H1 (cell line): ENCODE measurements around the gene DMAC2. TPM values are rescaled to one million over a fixed set of nuclear protein-coding genes. Genes with fewer than 3 reads are reported as not detected.

Experiments used
- CTCF ChIA-PET: fragments of 300-600 bp; sonication (Branson Sonifier 250); formaldehyde crosslinking; loops from one replicate; lab custom pipeline; 2021; ENCODE audit not compliant: partially characterized antibody; lab: Charles Lee
- POLR2A ChIA-PET: fragments of 300-600 bp; sonication (Branson Sonifier 250); formaldehyde crosslinking; loops from one replicate; lab custom pipeline; 2021; ENCODE audit warnings: inconsistent platforms; ENCODE audit not compliant: partially characterized antibody; lab: Charles Lee
- DNase-seq, 2 experiments: peaks; one replicate each; pipeline versions ENCODE4 v3.0.0 to v3.0.0-alpha.2; 2010 to 2022; ENCODE audit warnings: low spot score in 2 of 2, low read depth in 1 of 2, mixed read lengths in 1 of 2
- FAIRE-seq: peaks from 2 replicates; lab custom pipeline; 2011; peaks lifted over from hg19 to GRCh38; lab: Jason Lieb, UNC
- H2AFZ ChIP-seq: 2 replicates; pipeline ENCODE4 v1.8.1; 2012; ENCODE audit warnings: low read length, inconsistent platforms
- H2AK5ac ChIP-seq: 2 replicates; pipeline ENCODE4 v1.6.1; 2013; ENCODE audit warnings: low read depth, low read length
- H2BK120ac ChIP-seq: replicated peaks from 2 replicates; pipeline ENCODE3; 2013; ENCODE audit warnings: low read depth, low read length, inconsistent platforms
- H2BK12ac ChIP-seq: 2 replicates; pipeline ENCODE4 v1.6.1; 2013; ENCODE audit warnings: low read depth, low read length
- H2BK15ac ChIP-seq: 2 replicates; pipeline ENCODE4 v1.6.1; 2013; ENCODE audit warnings: low read length
- H2BK20ac ChIP-seq: 2 replicates; pipeline ENCODE4 v1.6.1; 2013; ENCODE audit warnings: low read length
- H2BK5ac ChIP-seq: 2 replicates; pipeline ENCODE4 v1.6.1; 2013; ENCODE audit warnings: low read depth, low read length
- H3K14ac ChIP-seq: 2 replicates; pipeline ENCODE4 v1.6.1; 2013; ENCODE audit warnings: inconsistent platforms; ENCODE audit not compliant: insufficient read length
- H3K18ac ChIP-seq: 2 replicates; pipeline ENCODE4 v1.6.1; 2013; ENCODE audit warnings: low read length; ENCODE audit errors: extremely low read depth
- H3K23ac ChIP-seq: 2 replicates; pipeline ENCODE4 v1.6.1; 2013; ENCODE audit warnings: inconsistent platforms; ENCODE audit not compliant: insufficient read length
- H3K23me2 ChIP-seq: 2 replicates; pipeline ENCODE4 v1.6.1; 2013; ENCODE audit warnings: low read depth, low read length
- H3K27ac ChIP-seq: 2 replicates; pipeline ENCODE4 v1.6.1; 2011; ENCODE audit warnings: low read depth, low read length, inconsistent platforms
- H3K27me3 ChIP-seq, 4 experiments: replicated peaks in 1 of 4; 1 replicate in 1 of 4; 2 replicates in 3 of 4; pipeline versions ENCODE4 v1.6.1 to v1.8.1; 2011 to 2013; ENCODE audit warnings: low read length in 3 of 4, mild to moderate bottlenecking in 3 of 4, inconsistent platforms in 2 of 4, mixed read lengths in 2 of 4, moderate library complexity in 1 of 4; ENCODE audit not compliant: control insufficient read depth in 3 of 4, insufficient read depth in 3 of 4; ENCODE audit errors: extremely low read depth in 1 of 4
- H3K36me3 ChIP-seq, 4 experiments: 2 replicates each; pipeline versions ENCODE4 v1.6.1 to v1.8.1; 2011 to 2013; ENCODE audit warnings: mild to moderate bottlenecking in 4 of 4, low read length in 3 of 4, moderate library complexity in 2 of 4, control low read depth in 1 of 4, inconsistent platforms in 1 of 4; ENCODE audit not compliant: insufficient read depth in 4 of 4, control insufficient read depth in 2 of 4
- H3K4ac ChIP-seq: replicated peaks from 2 replicates; pipeline ENCODE3; 2013; ENCODE audit warnings: low read length, low read depth, mixed read lengths, inconsistent platforms; ENCODE audit not compliant: insufficient read length
- H3K4me1 ChIP-seq, 4 experiments: replicated peaks in 1 of 4; 1 replicate in 1 of 4; 2 replicates in 3 of 4; pipeline versions ENCODE4 v1.6.1 to v1.8.1; 2011 to 2013; ENCODE audit warnings: low read length in 3 of 4, inconsistent platforms in 2 of 4, mixed read lengths in 1 of 4; ENCODE audit not compliant: insufficient read depth in 4 of 4, control insufficient read depth in 3 of 4
- H3K4me2 ChIP-seq, 2 experiments: 2 replicates each; pipeline versions ENCODE4 v1.6.1 to v1.8.1; 2011 to 2013; ENCODE audit warnings: low read depth in 2 of 2, low read length in 2 of 2, control low read depth in 1 of 2, inconsistent platforms in 1 of 2, mild to moderate bottlenecking in 1 of 2; ENCODE audit not compliant: insufficient read depth in 1 of 2
- H3K4me3 ChIP-seq, 4 experiments: fragments of 200-600, 300-600 bp in 1 of 4; sonication (generic), shearing (Covaris generic), sonication (Bioruptor Twin) in 1 of 4; 2 replicates each; pipeline versions ENCODE4 v1.5.1 to v1.8.1; 2011 to 2016; ENCODE audit warnings: low read length in 4 of 4, low read depth in 3 of 4, control low read depth in 2 of 4, inconsistent platforms in 2 of 4, mild to moderate bottlenecking in 2 of 4, mixed read lengths in 1 of 4, moderate library complexity in 1 of 4; ENCODE audit not compliant: insufficient read depth in 2 of 4; ENCODE audit errors: extremely low read depth in 1 of 4
- H3K56ac ChIP-seq: replicated peaks from 2 replicates; pipeline ENCODE3; 2013; ENCODE audit warnings: low read depth, mild to moderate bottlenecking, mixed read lengths, low read length, inconsistent platforms; ENCODE audit not compliant: insufficient read length
- H3K79me1 ChIP-seq: 2 replicates; pipeline ENCODE4 v1.6.1; 2013; ENCODE audit warnings: low read depth, low read length, control low read depth
- H3K79me2 ChIP-seq, 2 experiments: 2 replicates each; pipeline versions ENCODE4 v1.6.1 to v1.8.1; 2012 to 2013; ENCODE audit warnings: low read length in 2 of 2, mild to moderate bottlenecking in 2 of 2, inconsistent platforms in 1 of 2; ENCODE audit not compliant: insufficient read depth in 2 of 2, control insufficient read depth in 1 of 2
- H3K9ac ChIP-seq, 4 experiments: replicated peaks in 1 of 4; 1 replicate in 1 of 4; 2 replicates in 3 of 4; pipeline versions ENCODE4 v1.6.1 to v1.8.1; 2011 to 2013; ENCODE audit warnings: low read depth in 3 of 4, low read length in 3 of 4, control low read depth in 2 of 4, mild to moderate bottlenecking in 2 of 4, moderate library complexity in 2 of 4, inconsistent platforms in 1 of 4; ENCODE audit errors: extremely low read depth in 1 of 4
- H3K9me3 ChIP-seq, 2 experiments: 2 replicates each; pipeline versions ENCODE4 v1.6.1 to v1.8.1; 2012 to 2013; ENCODE audit warnings: mild to moderate bottlenecking in 2 of 2, moderate library complexity in 2 of 2, control low read depth in 1 of 2, inconsistent platforms in 1 of 2, low read depth in 1 of 2, low read length in 1 of 2, mixed read lengths in 1 of 2; ENCODE audit not compliant: insufficient read depth in 2 of 2
- H4K20me1 ChIP-seq, 2 experiments: replicated peaks in 1 of 2; 2 replicates each; pipeline versions ENCODE3 to v1.8.1; 2011 to 2013; ENCODE audit warnings: inconsistent platforms in 2 of 2, low read length in 2 of 2, mild to moderate bottlenecking in 1 of 2; ENCODE audit not compliant: insufficient read depth in 2 of 2, control insufficient read depth in 1 of 2
- H4K5ac ChIP-seq: 2 replicates; pipeline ENCODE4 v1.6.1; 2013; ENCODE audit warnings: low read length, low read depth, mixed read lengths, inconsistent platforms; ENCODE audit not compliant: insufficient read length
- H4K8ac ChIP-seq: 2 replicates; pipeline ENCODE4 v1.8.0; 2013; ENCODE audit warnings: mild to moderate bottlenecking, moderate library complexity, low read length, inconsistent platforms; ENCODE audit not compliant: insufficient read depth; ENCODE audit errors: extremely low read depth
- H4K91ac ChIP-seq: replicated peaks from 2 replicates; pipeline ENCODE3; 2013; ENCODE audit warnings: low read length, mixed read lengths, inconsistent platforms; ENCODE audit not compliant: insufficient read length
- CTCF ChIP-seq, 3 experiments: IDR thresholded peaks; 1 replicate in 2 of 3; 2 replicates in 1 of 3; pipeline versions ENCODE4 v1.5.1 to v1.6.1; 2011; ENCODE audit warnings: low read length in 3 of 3, mild to moderate bottlenecking in 3 of 3, inconsistent platforms in 2 of 3, low read depth in 1 of 3, moderate library complexity in 1 of 3; ENCODE audit not compliant: insufficient read depth in 1 of 3; ENCODE audit errors: control extremely low read depth in 1 of 3
- GABPA ChIP-seq: IDR thresholded peaks from 2 replicates; pipeline ENCODE4 v1.6.1; 2011; ENCODE audit warnings: mild to moderate bottlenecking, low read length, moderate library complexity, borderline replicate concordance; ENCODE audit not compliant: insufficient read depth
- WGBS, 2 experiments: shearing (Covaris generic) in 1 of 2; methylation state at CpG; one replicate each; pipeline versions ENCODE4 v1.1.6 to v1.1.7; 2013 to 2015; ENCODE audit warnings: low lambda C conversion rate in 2 of 2, mixed read lengths in 2 of 2, inconsistent platforms in 1 of 2, low coverage in 1 of 2, missing lambda C conversion rate in 1 of 2; ENCODE audit not compliant: insufficient replicate concordance in 2 of 2, insufficient coverage in 1 of 2, insufficient read length in 1 of 2; ENCODE audit errors: extremely low coverage in 1 of 2, missing lambda C conversion rate in 1 of 2; 5-methylcytosine and 5-hydroxymethylcytosine counted together
- polyA plus RNA-seq, 7 experiments: library from polyadenylated mRNA; depleted of rRNA in 3 of 7; stranded (reverse) in 5 of 7; unstranded in 2 of 7; fragments of >200 nt in 5 of 7; fragments of 200-250 nt in 2 of 7; gene quantifications; 1 replicate in 5 of 7; 2 replicates in 1 of 7; 4 replicates in 1 of 7; pipeline versions ENCODE4 v1.2.1 to v1.2.3, GENCODE V29; 2011 to 2013; ENCODE audit warnings: missing spikeins in 2 of 7, mixed read lengths in 2 of 7
- total RNA-seq: library from RNA; stranded (reverse); fragmentation: NEBNext Ultra II Directional; extraction: Animal tissue kit (Norgen Biotek cat#: 25700); gene quantifications from 2 replicates; pipeline ENCODE4 v1.2.1, GENCODE V29; 2021

Gene DMAC2
- total and polyA plus RNA-seq, 2 of the 8 experiments (the other 6 are each of a cell fraction or from before 2014, with no cell fraction given) = 86.8 to 170 TPM

- Histone ChIP-seq H3K36me3 (no peaks in the 10 kb centered on the region), H2BK120ac (no peak overlapping the region), H3K23me2 (no peaks in the 10 kb centered on the region), H2AK5ac (no peak overlapping the region), H3K4me2 (no peak overlapping the region), H3K27me3 (0 out of 7 replicates have a peak, but pooled peaks cover 0 to 3% (median 0%) of the 10 kb centered on the region in 4 experiments), H4K20me1 (no peaks in the 10 kb centered on the region), H3K79me2 (no peaks in the 10 kb centered on the region), H2BK20ac (no peak overlapping the region), H3K18ac (no peak overlapping the region), H3K9me3 (no peaks in the 10 kb centered on the region; a peak in 2 of 4 replicates), H2BK5ac (no peak overlapping the region), H3K4ac (no peak overlapping the region), H3K9ac (no peak overlapping the region), H2AFZ (no peak overlapping the region; the same call in 1 of the 2 replicates), H2BK15ac (no peak overlapping the region), H3K56ac (no peak overlapping the region), H4K5ac (no peak overlapping the region), H3K4me1 (no peaks in the 10 kb centered on the region), H3K14ac (no peak overlapping the region), H3K27ac (no peak overlapping the region), H2BK12ac (no peak overlapping the region), H4K91ac (no peak overlapping the region), H3K79me1 (no peaks in the 10 kb centered on the region), H3K23ac (no peak overlapping the region), H4K8ac (no peak overlapping the region), H3K4me3 (no peak overlapping the region)
- TF ChIP-seq CTCF (IDR thresholded peaks at IDR 0.05; ENCODE audit: control extremely low read depth in 1 of 3, insufficient read depth in 1 of 3, low read depth in 1 of 3, low read length in 3 of 3) (peak in 1 of 3 experiments; percentile 14; a peak in 1 of 4 replicates), GABPA (no peak)
- FAIRE-seq (no peak), DNase-seq (no peak)
- WGBS, 2 experiments = 75% methylated on average over 12 of the region's 12 CpGs; no CpG with 5 or more reads in 1 of the 2 experiments
- POLR2A ChIA-PET = interaction anchor here (0.7 to 1.1 kb wide), 3 partner anchors 9 to 116 kb away, joined by 4 read pairs; no protein-coding TSS in a partner anchor
- CTCF ChIA-PET = interaction anchor here (0.7 to 20.4 kb wide), 19 partner anchors 9 to 337 kb away, joined by 3 to 364 read pairs (median 4); partner anchors contain the start of gene DMAC2
Observed at GRCh38 chr19:41447732-41448332, 8.1 kb upstream of the DMAC2 start.
